Measurements from ENCODE around the gene LAMP1. TPM values are rescaled to one million over a fixed set of nuclear protein-coding genes. Genes with fewer than 3 reads are reported as not detected.
"Not testable (repeated sequence)": the region's sequence is repeated elsewhere in the genome, so short reads cannot be mapped to it uniquely, and the experiment has no call there.

Gene LAMP1, protein sequence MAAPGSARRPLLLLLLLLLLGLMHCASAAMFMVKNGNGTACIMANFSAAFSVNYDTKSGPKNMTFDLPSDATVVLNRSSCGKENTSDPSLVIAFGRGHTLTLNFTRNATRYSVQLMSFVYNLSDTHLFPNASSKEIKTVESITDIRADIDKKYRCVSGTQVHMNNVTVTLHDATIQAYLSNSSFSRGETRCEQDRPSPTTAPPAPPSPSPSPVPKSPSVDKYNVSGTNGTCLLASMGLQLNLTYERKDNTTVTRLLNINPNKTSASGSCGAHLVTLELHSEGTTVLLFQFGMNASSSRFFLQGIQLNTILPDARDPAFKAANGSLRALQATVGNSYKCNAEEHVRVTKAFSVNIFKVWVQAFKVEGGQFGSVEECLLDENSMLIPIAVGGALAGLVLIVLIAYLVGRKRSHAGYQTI
- total RNA-seq = 77.2 TPM

DNA sequence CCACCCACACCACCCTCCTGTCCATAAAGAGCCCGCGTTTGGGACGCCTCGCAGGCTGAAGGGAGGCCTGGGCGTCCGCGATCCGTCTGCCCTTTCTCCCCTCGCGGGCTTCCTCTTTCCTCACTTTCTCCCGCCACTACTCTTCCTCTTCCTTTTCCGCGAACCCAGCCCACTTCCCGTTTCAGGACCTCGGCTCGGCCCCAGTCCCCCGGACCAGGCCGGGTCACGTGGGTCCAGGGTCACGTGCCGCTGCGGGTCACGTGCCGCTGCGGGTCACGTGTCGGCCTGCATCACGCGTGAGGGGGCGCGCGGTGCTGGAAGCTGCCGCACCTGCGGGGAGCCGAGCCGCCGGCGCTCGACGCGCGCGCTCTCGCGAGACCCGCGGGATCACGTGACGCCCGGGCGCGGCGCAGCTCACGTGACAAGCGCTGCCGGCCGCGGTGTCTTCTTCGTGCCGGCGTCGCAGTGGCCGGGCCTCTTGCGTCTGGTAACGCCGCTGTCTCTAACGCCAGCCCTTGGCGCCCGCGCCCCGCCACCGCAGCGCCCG, at the start of gene LAMP1:
Gene LAMP1, plus strand, starts transcription at position 417 of the 547 bp plus-strand sequence. CDS start 196 bp downstream, outside the sequence.
- H3K4me1 ChIP-seq (ENCODE audit: control insufficient read depth in 3 of 3, insufficient read depth in 3 of 3, low read length in 3 of 3) = peaks cover 25 to 46% (median 35%) of the 10 kb centered on the region in 3 donors
- peak within 1 kb of the TSS; percentile 91 for H3K27ac ChIP-seq (ENCODE audit: low read depth, low read length)
- H3K9me3 ChIP-seq (ENCODE audit: control insufficient read depth in 3 of 3, low read length in 3 of 3) = no peaks in the 10 kb centered on the region
- H3K27me3 ChIP-seq (ENCODE audit: control insufficient read depth in 3 of 3, insufficient read depth in 3 of 3, low read length in 3 of 3) = no peaks in the 10 kb centered on the region
- H3K4me3 ChIP-seq (ENCODE audit: low read length in 3 of 3) = peak within 1 kb of the TSS; percentile 92 to 93 (median 93)
- peak within 1 kb of the TSS; percentile 88 to 96 (median 91) for H3K9ac ChIP-seq (ENCODE audit: low read depth in 1 of 3, low read length in 3 of 3)
- peaks cover 0 to 2% (median 0%) of the 10 kb centered on the region in 3 donors for H3K36me3 ChIP-seq (ENCODE audit: control insufficient read depth in 3 of 3, insufficient read depth in 3 of 3, low read length in 3 of 3)

DNA sequence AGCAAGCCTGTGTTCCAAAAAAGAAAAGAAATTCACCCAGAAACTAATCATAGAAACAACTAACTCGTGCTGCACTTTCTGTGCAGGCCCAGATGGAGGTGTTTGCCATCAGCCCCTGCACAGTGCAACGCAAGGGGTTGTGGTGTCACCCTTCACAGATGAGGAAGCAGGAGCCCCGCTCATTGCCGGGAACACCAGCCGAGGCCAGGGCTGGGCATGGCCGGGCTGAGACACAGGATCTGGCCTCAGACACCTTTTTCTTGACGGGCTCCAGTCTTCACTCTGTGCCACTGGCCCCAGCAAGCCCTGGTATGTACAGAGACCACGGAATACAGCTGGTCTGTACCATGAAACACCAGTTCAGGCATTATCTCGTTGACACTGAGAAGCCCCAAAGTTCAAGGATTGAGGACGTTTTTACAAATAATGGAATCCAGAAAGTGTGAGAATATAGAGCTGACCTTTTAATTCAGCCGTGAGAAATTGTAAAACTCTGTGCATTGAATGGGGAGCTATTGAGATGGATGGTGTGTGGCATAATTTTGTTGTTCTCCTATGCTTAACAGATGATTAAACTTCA, 44.4 kb upstream of the LAMP1 start:
- no peak overlapping the region for H3K4me3 ChIP-seq (ENCODE audit: low read length in 3 of 3)
- H3K9me3 ChIP-seq (ENCODE audit: control insufficient read depth in 3 of 3, low read length in 3 of 3) = no peaks in the 10 kb centered on the region
- peaks cover 60 to 84% (median 84%) of the 10 kb centered on the region in 3 donors for H3K36me3 ChIP-seq (ENCODE audit: control insufficient read depth in 3 of 3, insufficient read depth in 3 of 3, low read length in 3 of 3)
- H3K27me3 ChIP-seq (ENCODE audit: control insufficient read depth in 3 of 3, insufficient read depth in 3 of 3, low read length in 3 of 3) = no peaks in the 10 kb centered on the region
- no peak overlapping the region for H3K27ac ChIP-seq (ENCODE audit: low read depth, low read length)
- H3K9ac ChIP-seq (ENCODE audit: low read depth in 1 of 3, low read length in 3 of 3) = no peak overlapping the region
- H3K4me1 ChIP-seq (ENCODE audit: control insufficient read depth in 3 of 3, insufficient read depth in 3 of 3, low read length in 3 of 3) = no peaks in the 10 kb centered on the region

DNA sequence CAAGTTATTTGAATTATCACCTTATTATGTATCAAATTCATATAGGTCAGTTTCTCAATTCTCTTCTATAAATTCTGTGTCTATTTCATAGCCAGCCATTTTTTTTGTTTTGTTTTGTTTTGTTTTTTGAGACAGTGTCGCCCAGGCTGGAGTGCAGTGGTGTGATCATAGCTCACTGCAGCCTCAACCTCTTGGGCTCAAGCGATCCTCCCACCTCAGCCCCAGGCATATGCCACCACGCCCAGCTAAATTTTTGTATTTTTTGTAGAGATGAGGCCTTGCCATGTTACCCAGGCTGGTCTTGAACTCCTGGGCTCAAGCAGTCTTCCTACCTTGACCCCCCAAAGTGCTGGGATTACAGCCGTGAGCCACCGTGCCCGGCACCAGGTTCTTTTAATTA, 39.1 kb upstream of the LAMP1 start:
- not testable (repeated sequence) for H3K27ac ChIP-seq (ENCODE audit: low read depth, low read length); H3K9ac ChIP-seq (ENCODE audit: low read depth in 1 of 3, low read length in 3 of 3); H3K9me3 ChIP-seq (ENCODE audit: control insufficient read depth in 3 of 3, low read length in 3 of 3); H3K4me3 ChIP-seq (ENCODE audit: low read length in 3 of 3); H3K27me3 ChIP-seq (ENCODE audit: control insufficient read depth in 3 of 3, insufficient read depth in 3 of 3, low read length in 3 of 3); H3K4me1 ChIP-seq (ENCODE audit: control insufficient read depth in 3 of 3, insufficient read depth in 3 of 3, low read length in 3 of 3)
- peaks cover 57 to 75% (median 66%) of the 10 kb centered on the region in 3 donors for H3K36me3 ChIP-seq (ENCODE audit: control insufficient read depth in 3 of 3, insufficient read depth in 3 of 3, low read length in 3 of 3)

DNA sequence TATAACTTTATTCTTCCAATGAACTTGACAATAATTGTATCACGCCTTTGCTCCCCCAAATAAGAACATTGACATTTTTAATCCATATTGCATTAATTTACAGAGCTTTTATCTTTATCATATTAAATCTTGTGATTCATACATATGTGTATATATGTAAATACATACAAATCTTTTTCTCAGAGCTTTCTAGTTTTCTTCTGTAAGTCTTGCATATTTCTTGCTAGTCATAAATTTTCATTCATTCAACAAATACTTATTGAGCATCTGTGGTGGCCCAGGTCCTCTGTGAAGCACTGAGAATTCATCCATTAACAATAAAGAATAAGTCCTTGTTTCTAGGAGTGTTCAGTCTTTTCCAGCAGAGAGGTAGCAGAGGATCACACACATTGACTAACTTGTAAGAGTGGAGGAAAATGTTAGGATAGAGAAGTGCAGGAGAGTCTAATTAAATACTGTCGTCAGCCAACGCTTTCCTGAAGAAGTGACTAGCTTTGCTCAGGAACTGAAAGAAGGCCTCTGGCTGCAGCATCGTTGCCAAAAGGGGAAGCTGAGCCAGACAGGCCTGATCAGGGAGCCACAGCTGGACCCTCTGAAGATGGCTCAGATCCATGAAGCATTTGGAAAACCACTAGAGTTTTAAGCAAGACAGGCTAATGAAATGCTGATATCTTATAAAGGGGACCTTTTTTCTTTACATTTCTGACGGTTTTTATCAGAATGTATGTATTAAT, 38.6 kb upstream of the LAMP1 start:
- no peak overlapping the region for H3K4me3 ChIP-seq (ENCODE audit: low read length in 3 of 3)
- H3K9ac ChIP-seq (ENCODE audit: low read depth in 1 of 3, low read length in 3 of 3) = no peak overlapping the region
- H3K27me3 ChIP-seq (ENCODE audit: control insufficient read depth in 3 of 3, insufficient read depth in 3 of 3, low read length in 3 of 3) = no peaks in the 10 kb centered on the region
- H3K9me3 ChIP-seq (ENCODE audit: control insufficient read depth in 3 of 3, low read length in 3 of 3) = no peaks in the 10 kb centered on the region
- peaks cover 56 to 73% (median 65%) of the 10 kb centered on the region in 3 donors for H3K36me3 ChIP-seq (ENCODE audit: control insufficient read depth in 3 of 3, insufficient read depth in 3 of 3, low read length in 3 of 3)
- no peaks in the 10 kb centered on the region for H3K4me1 ChIP-seq (ENCODE audit: control insufficient read depth in 3 of 3, insufficient read depth in 3 of 3, low read length in 3 of 3)
- no peak overlapping the region for H3K27ac ChIP-seq (ENCODE audit: low read depth, low read length)

DNA sequence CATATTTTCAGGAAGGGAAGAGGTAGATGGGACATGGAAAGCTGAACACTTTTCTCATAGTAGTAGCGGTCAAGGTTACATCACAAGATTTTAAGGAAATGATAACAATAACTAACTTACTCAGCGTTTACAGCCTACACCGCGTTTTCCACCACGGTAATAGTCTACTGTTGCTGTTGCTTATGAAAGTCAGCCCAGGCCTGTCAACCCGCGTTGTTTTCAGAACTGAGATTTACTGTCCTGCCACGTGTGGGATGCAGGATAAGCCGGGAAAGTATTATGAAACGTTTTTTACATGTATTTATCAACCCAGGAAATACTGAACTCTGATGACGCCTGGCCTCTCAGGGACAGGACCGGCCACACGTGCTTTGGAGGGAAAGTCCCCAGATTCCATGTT, 36.0 kb upstream of the LAMP1 start:
- Histone ChIP-seq H3K9ac (ENCODE audit: low read depth in 1 of 3, low read length in 3 of 3) (no peak overlapping the region), H3K4me1 (ENCODE audit: control insufficient read depth in 3 of 3, insufficient read depth in 3 of 3, low read length in 3 of 3) (no peaks in the 10 kb centered on the region), H3K4me3 (ENCODE audit: low read length in 3 of 3) (no peak overlapping the region), H3K27ac (ENCODE audit: low read depth, low read length) (no peak overlapping the region), H3K9me3 (ENCODE audit: control insufficient read depth in 3 of 3, low read length in 3 of 3) (no peaks in the 10 kb centered on the region), H3K36me3 (ENCODE audit: control insufficient read depth in 3 of 3, insufficient read depth in 3 of 3, low read length in 3 of 3) (peaks cover 45 to 67% (median 52%) of the 10 kb centered on the region in 3 donors), H3K27me3 (ENCODE audit: control insufficient read depth in 3 of 3, insufficient read depth in 3 of 3, low read length in 3 of 3) (no peaks in the 10 kb centered on the region)

DNA sequence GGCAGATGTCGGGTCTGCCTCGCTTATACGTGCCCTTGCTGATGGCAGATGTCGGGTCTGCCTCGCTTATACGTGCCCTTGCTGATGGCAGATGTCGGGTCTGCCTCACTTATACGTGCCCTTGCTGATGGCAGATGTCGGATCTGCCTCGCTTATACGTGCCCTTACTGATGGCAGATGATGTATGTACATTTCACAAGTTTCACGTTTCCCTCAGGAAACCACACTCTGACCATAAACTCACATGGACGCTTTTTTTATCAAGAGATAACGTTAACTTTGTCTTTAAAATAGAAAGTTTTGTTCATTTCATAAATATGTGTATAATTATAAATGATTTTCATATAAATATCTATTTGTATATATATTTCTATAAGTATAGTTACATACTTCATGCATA, 34.0 kb upstream of the LAMP1 start:
- not testable (repeated sequence) for H3K4me1 ChIP-seq (ENCODE audit: control insufficient read depth in 3 of 3, insufficient read depth in 3 of 3, low read length in 3 of 3); H3K4me3 ChIP-seq (ENCODE audit: low read length in 3 of 3); H3K9me3 ChIP-seq (ENCODE audit: control insufficient read depth in 3 of 3, low read length in 3 of 3); H3K27ac ChIP-seq (ENCODE audit: low read depth, low read length); H3K27me3 ChIP-seq (ENCODE audit: control insufficient read depth in 3 of 3, insufficient read depth in 3 of 3, low read length in 3 of 3); H3K9ac ChIP-seq (ENCODE audit: low read depth in 1 of 3, low read length in 3 of 3)
- peaks cover 35 to 54% (median 39%) of the 10 kb centered on the region in 3 donors for H3K36me3 ChIP-seq (ENCODE audit: control insufficient read depth in 3 of 3, insufficient read depth in 3 of 3, low read length in 3 of 3)

DNA sequence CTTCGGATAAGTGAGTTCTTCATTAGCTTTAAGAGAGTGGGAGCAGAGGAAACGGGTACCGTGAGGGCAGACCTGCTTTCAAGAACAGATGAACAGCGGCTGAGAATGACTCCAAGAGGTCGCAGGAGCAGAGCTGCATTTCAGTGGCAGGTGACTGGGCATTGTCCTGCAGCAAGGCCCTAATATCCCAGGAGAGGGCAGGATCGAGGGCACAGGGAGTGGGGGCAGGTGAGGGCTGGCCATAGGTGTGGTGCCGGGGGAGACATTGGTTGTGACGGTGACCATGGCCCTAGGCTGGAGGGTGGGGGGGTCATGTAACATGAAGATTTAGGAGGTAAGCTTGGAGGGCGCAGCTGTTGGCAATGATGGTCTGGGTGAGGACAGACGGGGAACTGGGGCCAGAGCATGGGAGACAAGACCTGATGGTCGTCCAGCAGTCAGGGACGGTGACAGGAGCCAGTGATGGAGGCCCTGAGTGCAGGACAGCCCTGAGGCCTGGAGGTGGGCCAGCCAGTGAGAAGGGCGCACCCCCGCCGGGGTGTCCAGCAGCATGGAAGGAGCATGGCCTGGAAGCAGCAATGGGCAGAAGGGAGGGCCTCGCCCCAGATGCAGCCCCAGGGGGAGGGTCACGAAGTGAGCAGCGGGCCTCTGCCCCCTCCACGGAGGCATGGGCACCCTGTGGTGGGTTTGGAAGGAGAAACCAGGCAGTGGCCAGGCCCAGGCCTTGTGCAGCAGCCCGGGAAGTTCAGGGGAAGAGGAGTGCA, 29.2 kb upstream of the LAMP1 start:
- Histone ChIP-seq H3K36me3 (ENCODE audit: control insufficient read depth in 3 of 3, insufficient read depth in 3 of 3, low read length in 3 of 3) (peaks cover 10 to 20% (median 15%) of the 10 kb centered on the region in 3 donors), H3K9me3 (ENCODE audit: control insufficient read depth in 3 of 3, low read length in 3 of 3) (no peaks in the 10 kb centered on the region), H3K9ac (ENCODE audit: low read depth in 1 of 3, low read length in 3 of 3) (no peak overlapping the region), H3K27me3 (ENCODE audit: control insufficient read depth in 3 of 3, insufficient read depth in 3 of 3, low read length in 3 of 3) (no peaks in the 10 kb centered on the region), H3K4me3 (ENCODE audit: low read length in 3 of 3) (no peak overlapping the region), H3K27ac (ENCODE audit: low read depth, low read length) (no peak overlapping the region), H3K4me1 (ENCODE audit: control insufficient read depth in 3 of 3, insufficient read depth in 3 of 3, low read length in 3 of 3) (no peaks in the 10 kb centered on the region)

DNA sequence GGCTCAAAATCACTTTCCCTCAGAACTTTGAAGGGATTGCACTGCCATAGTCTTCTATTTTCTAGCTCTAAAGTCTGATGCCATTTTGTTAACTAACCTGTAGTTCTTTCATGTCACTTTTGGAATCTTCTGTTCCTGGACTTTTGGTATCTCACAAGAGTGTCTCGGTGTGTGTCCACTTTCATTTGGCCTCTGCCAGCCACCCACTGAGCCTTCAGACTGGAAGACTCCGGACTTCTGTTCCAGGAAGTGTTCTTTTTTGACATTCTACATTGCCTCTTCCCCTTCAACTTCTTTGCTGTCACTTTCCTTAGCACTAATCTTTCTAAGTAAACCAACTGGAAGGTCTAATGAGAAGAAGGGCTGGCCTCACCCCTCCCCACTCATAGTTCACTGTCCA, 25.0 kb upstream of the LAMP1 start:
- Histone ChIP-seq H3K9me3 (ENCODE audit: control insufficient read depth in 3 of 3, low read length in 3 of 3) (no peaks in the 10 kb centered on the region), H3K9ac (ENCODE audit: low read depth in 1 of 3, low read length in 3 of 3) (peak overlapping the region in 1 of 3 donors; percentile 1), H3K4me3 (ENCODE audit: low read length in 3 of 3) (no peak overlapping the region), H3K27ac (ENCODE audit: low read depth, low read length) (no peak overlapping the region), H3K27me3 (ENCODE audit: control insufficient read depth in 3 of 3, insufficient read depth in 3 of 3, low read length in 3 of 3) (no peaks in the 10 kb centered on the region), H3K4me1 (ENCODE audit: control insufficient read depth in 3 of 3, insufficient read depth in 3 of 3, low read length in 3 of 3) (peaks cover 0 to 4% (median 2%) of the 10 kb centered on the region in 3 donors), H3K36me3 (ENCODE audit: control insufficient read depth in 3 of 3, insufficient read depth in 3 of 3, low read length in 3 of 3) (no peaks in the 10 kb centered on the region)

DNA sequence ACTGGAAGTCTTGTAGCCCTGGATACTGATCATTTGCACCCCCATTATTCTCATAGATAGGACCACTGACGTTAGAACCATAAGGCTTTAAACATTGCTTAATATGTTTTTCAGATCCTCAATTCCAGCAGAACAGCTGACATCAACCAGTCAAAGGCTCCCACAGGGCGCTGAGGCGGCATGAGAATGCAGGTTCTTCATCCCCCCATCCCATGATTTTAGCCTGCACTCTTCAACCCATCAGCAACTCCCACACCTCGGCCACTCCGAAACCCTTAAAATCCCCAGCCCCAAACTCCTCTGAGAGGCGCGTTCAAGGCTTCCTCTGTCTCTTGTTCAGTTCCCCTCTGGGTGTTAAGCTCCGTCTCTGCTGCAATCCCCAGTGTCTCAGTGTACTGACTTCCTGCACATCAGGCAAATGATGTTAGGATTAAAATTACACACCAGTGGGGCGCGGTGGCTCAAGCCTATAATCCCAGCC, 24.3 kb upstream of the LAMP1 start:
- Histone ChIP-seq H3K4me1 (ENCODE audit: control insufficient read depth in 3 of 3, insufficient read depth in 3 of 3, low read length in 3 of 3) (peaks cover 0 to 4% (median 2%) of the 10 kb centered on the region in 3 donors), H3K9ac (ENCODE audit: low read depth in 1 of 3, low read length in 3 of 3) (no peak overlapping the region), H3K9me3 (ENCODE audit: control insufficient read depth in 3 of 3, low read length in 3 of 3) (no peaks in the 10 kb centered on the region), H3K27ac (ENCODE audit: low read depth, low read length) (no peak overlapping the region), H3K27me3 (ENCODE audit: control insufficient read depth in 3 of 3, insufficient read depth in 3 of 3, low read length in 3 of 3) (no peaks in the 10 kb centered on the region), H3K4me3 (ENCODE audit: low read length in 3 of 3) (no peak overlapping the region), H3K36me3 (ENCODE audit: control insufficient read depth in 3 of 3, insufficient read depth in 3 of 3, low read length in 3 of 3) (no peaks in the 10 kb centered on the region)
